Ectodermal cell (in vitro differentiated cells): ENCODE measurements around the gene DPM1. TPM values are rescaled to one million over a fixed set of nuclear protein-coding genes. Genes with fewer than 3 reads are reported as not detected.

Experiments
- H3K27ac ChIP-seq: 2 replicates; pipeline ENCODE4 v1.7.0; 2013; ENCODE audit warnings: mild to moderate bottlenecking, low read depth, low read length; ENCODE audit not compliant: insufficient read depth, poor library complexity, severe bottlenecking
- H3K27me3 ChIP-seq: 2 replicates; pipeline ENCODE4 v1.7.0; 2013; ENCODE audit warnings: mild to moderate bottlenecking, low read length; ENCODE audit not compliant: insufficient read depth, control insufficient read depth, poor library complexity, severe bottlenecking
- H3K36me3 ChIP-seq: one replicate; pipeline ENCODE4 v1.7.0; 2013; ENCODE audit warnings: low read length; ENCODE audit not compliant: control insufficient read depth, insufficient read depth
- H3K4me1 ChIP-seq: one replicate; pipeline ENCODE4 v1.7.0; 2013; ENCODE audit warnings: low read length; ENCODE audit not compliant: control insufficient read depth, insufficient read depth
- H3K4me3 ChIP-seq: 2 replicates; pipeline ENCODE4 v1.7.0; 2013; ENCODE audit warnings: low read depth, low read length, control low read depth; ENCODE audit not compliant: insufficient read depth
- H3K9me3 ChIP-seq: 2 replicates; pipeline ENCODE4 v1.7.0; 2013; ENCODE audit warnings: mild to moderate bottlenecking, low read length, moderate library complexity; ENCODE audit not compliant: control insufficient read depth
- WGBS, 2 experiments: methylation state at CpG; one replicate each; pipeline ENCODE4 v1.1.7; 2013; ENCODE audit warnings: missing lambda C conversion rate in 2 of 2; 5-methylcytosine and 5-hydroxymethylcytosine counted together
- polyA plus RNA-seq, 4 experiments: library from polyadenylated mRNA; stranded (reverse); fragments of 50-300 nt; gene quantifications; one replicate each; pipeline ENCODE4 v1.2.3, GENCODE V29; 2013

DPM1 gene
- 71.9 TPM for polyA plus RNA-seq (2013, experiment 1 of 4)
- 83.2 TPM for polyA plus RNA-seq (2013, experiment 2 of 4)
- 62.7 TPM for polyA plus RNA-seq (2013, experiment 3 of 4)
- polyA plus RNA-seq (2013, experiment 4 of 4) = 67.2 TPM

- no peaks in the 10 kb centered on the region for H3K27me3 ChIP-seq
- no peaks in the 10 kb centered on the region for H3K9me3 ChIP-seq
- H3K4me1 ChIP-seq = peaks cover 8% of the 10 kb centered on the region
- peaks cover 7% of the 10 kb centered on the region for H3K36me3 ChIP-seq
- H3K27ac ChIP-seq = peak within 1 kb of the TSS; percentile 83
- peak within 1 kb of the TSS; percentile 74 for H3K4me3 ChIP-seq
- WGBS, 2 experiments = 1% methylated on average over 52 of the region's 52 CpGs
Observed at GRCh38 chr20:50957798-50958614, at the start of gene DPM1. Gene DPM1, minus strand, starts transcription at chr20:50958532. Its CDS starts 9 bp downstream, at chr20:50958523.

- 95 to 96% methylated on average over 7 of the region's 7 CpGs for WGBS, 2 experiments
- Histone ChIP-seq H3K4me3 (no peak overlapping the region), H3K27ac (no peak overlapping the region), H3K4me1 (peaks cover 10% of the 10 kb centered on the region), H3K9me3 (no peaks in the 10 kb centered on the region), H3K36me3 (no peaks in the 10 kb centered on the region), H3K27me3 (no peaks in the 10 kb centered on the region)
Observed at GRCh38 chr20:51005214-51005613, 46.9 kb upstream of the DPM1 start.

- no peaks in the 10 kb centered on the region for H3K36me3 ChIP-seq
- WGBS, 2 experiments = 94 to 95% methylated on average over 9 of the region's 9 CpGs
Observed at GRCh38 chr20:51004781-51005180, 46.4 kb upstream of the DPM1 start.

GRCh38 chr20:51004305-51004727, 46.0 kb upstream of the DPM1 start:
- WGBS, 2 experiments = 96% methylated on average over 44 of the region's 44 CpGs
- no peaks in the 10 kb centered on the region for H3K27me3 ChIP-seq
- H3K9me3 ChIP-seq = no peaks in the 10 kb centered on the region
- H3K4me3 ChIP-seq = no peak overlapping the region
- peaks cover 10% of the 10 kb centered on the region for H3K4me1 ChIP-seq
- H3K27ac ChIP-seq = no peak overlapping the region
- H3K36me3 ChIP-seq = no peaks in the 10 kb centered on the region

More at GRCh38 chr20:51004781-51005180, 46.4 kb upstream of the DPM1 start:
- Histone ChIP-seq H3K4me3 (no peak overlapping the region), H3K9me3 (no peaks in the 10 kb centered on the region), H3K4me1 (peaks cover 10% of the 10 kb centered on the region), H3K27me3 (no peaks in the 10 kb centered on the region), H3K27ac (no peak overlapping the region)

GRCh38 chr20:51003753-51004152, 45.4 kb upstream of the DPM1 start:
- WGBS, 2 experiments = 82 to 84% methylated on average over 21 of the region's 21 CpGs
- no peaks in the 10 kb centered on the region for H3K27me3 ChIP-seq
- H3K4me3 ChIP-seq = no peak overlapping the region
- no peaks in the 10 kb centered on the region for H3K36me3 ChIP-seq
- no peak overlapping the region for H3K27ac ChIP-seq
- H3K4me1 ChIP-seq = peaks cover 10% of the 10 kb centered on the region
- no peaks in the 10 kb centered on the region for H3K9me3 ChIP-seq

DNA sequence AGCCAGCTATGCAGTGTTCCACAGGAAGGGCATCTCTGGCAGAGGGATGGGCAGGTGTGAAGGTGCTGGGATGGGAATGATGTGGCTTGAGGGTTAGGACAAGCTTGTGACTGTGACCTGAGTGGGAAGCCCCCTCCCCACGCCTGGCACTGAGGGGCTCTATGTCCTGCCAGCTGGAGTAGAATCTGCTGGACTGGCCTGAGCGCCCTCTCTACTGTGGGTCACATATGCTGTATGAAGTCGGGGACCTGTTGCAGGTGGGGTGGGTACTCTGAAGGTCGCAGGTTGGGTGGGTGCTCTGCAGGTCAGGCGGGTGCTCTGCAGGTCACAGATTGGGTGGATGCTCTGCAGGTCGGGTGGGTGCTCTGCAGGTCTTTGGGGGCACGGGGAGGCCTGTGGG, 44.3 kb upstream of the DPM1 start:
- H3K4me3 ChIP-seq = no peak overlapping the region
- no peaks in the 10 kb centered on the region for H3K36me3 ChIP-seq
- H3K27me3 ChIP-seq = no peaks in the 10 kb centered on the region
- WGBS, 2 experiments = 92% methylated on average over 7 of the region's 7 CpGs
- no peaks in the 10 kb centered on the region for H3K9me3 ChIP-seq
- H3K27ac ChIP-seq = no peak overlapping the region
- peaks cover 10% of the 10 kb centered on the region for H3K4me1 ChIP-seq

DNA sequence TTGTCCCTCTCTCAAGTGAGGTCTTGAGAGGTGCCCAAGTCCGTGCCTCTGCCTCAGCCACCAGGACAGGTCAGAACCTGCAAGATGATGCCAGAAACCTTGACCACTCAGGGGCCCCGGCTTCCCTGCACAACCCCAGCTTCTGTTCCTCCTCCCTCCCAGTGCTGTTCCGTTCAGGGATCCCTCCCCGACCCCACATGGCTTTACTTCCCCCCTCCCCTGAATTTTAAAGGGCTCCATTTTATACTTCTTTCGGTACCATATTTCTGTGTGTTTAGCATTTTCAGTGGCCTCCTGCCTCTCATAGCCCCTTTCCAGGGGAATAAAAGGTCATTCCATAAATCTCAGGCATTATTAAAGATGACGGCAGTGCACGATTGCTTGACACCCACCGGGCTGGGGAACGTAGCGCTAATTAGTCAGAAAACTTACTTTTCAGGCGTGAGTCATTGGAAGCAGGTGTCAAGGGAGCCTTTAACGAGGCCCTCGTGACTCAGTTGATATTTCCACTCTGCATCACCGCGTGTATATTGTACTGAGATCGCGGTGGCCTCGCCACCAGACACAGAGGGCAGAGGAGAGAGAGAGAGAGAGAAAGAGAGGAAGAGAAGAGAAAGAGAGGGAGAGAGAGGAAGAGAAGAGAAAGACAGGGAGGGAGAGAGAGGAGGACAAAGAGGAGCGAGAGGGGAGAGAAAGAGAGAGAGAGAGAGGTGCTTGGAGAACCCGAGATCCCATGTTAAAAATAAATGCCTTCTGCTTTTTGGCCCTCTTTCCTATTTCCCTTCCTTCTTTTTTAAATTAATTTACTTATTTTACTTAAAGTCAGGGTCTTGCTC, 43.3 kb upstream of the DPM1 start:
- Histone ChIP-seq H3K27ac (no peak overlapping the region), H3K4me3 (no peak overlapping the region), H3K36me3 (no peaks in the 10 kb centered on the region), H3K27me3 (no peaks in the 10 kb centered on the region), H3K9me3 (no peaks in the 10 kb centered on the region), H3K4me1 (peaks cover 10% of the 10 kb centered on the region)
- WGBS, 2 experiments = 94 to 95% methylated on average over 19 to 20 of the region's 20 CpGs

DNA sequence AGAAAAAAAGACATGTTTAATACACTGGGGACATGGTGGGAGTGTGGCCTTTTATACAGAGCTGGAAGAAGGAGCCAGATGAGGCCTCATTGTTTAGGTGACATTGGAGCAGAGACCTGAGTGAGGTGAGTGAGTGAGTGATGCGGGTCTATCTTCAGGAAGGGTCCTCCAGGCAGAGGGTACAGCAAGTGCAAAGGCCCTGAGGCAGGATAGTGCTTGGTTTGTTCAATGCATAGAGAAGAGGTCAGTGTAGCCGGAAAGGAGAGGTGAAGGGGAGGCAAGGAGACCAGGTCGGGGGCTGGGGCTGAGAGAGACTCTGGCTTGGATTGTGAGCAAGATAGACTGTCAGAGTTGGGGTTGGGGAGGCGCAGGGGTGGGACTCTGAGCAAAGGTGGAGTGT, 41.0 kb upstream of the DPM1 start:
- 94 to 96% methylated on average over 4 of the region's 4 CpGs for WGBS, 2 experiments
- Histone ChIP-seq H3K27ac (no peak overlapping the region), H3K4me1 (peaks cover 7% of the 10 kb centered on the region), H3K4me3 (no peak overlapping the region), H3K27me3 (no peaks in the 10 kb centered on the region), H3K36me3 (no peaks in the 10 kb centered on the region), H3K9me3 (no peaks in the 10 kb centered on the region)

GRCh38 chr20:50996901-50997865, 38.9 kb upstream of the DPM1 start:
- Histone ChIP-seq H3K27me3 (no peaks in the 10 kb centered on the region), H3K36me3 (no peaks in the 10 kb centered on the region), H3K4me1 (no peaks in the 10 kb centered on the region), H3K27ac (no peak overlapping the region), H3K9me3 (no peaks in the 10 kb centered on the region), H3K4me3 (no peak overlapping the region)
- 82 to 84% methylated on average over 10 of the region's 10 CpGs for WGBS, 2 experiments
